C4-2B (cell line): ENCODE results near the gene SLC39A11.

ENCODE experiments used
- ZFX ChIP-seq: fragments of 450-650 bp; IDR thresholded peaks from 2 replicates; pipeline ENCODE4 v1.6.1; 2017
- TF ChIP-seq, protein P1 (sequence below): fragments of 450-650 bp; conservative IDR thresholded peaks from 2 replicates; pipeline ENCODE4 v1.5.1; 2017; ENCODE audit warnings: mild to moderate bottlenecking

GRCh38 chr17:73096211-73096610 lies 3.7 kb upstream of the SLC39A11 start:
- TF ChIP-seq, protein P1, sequence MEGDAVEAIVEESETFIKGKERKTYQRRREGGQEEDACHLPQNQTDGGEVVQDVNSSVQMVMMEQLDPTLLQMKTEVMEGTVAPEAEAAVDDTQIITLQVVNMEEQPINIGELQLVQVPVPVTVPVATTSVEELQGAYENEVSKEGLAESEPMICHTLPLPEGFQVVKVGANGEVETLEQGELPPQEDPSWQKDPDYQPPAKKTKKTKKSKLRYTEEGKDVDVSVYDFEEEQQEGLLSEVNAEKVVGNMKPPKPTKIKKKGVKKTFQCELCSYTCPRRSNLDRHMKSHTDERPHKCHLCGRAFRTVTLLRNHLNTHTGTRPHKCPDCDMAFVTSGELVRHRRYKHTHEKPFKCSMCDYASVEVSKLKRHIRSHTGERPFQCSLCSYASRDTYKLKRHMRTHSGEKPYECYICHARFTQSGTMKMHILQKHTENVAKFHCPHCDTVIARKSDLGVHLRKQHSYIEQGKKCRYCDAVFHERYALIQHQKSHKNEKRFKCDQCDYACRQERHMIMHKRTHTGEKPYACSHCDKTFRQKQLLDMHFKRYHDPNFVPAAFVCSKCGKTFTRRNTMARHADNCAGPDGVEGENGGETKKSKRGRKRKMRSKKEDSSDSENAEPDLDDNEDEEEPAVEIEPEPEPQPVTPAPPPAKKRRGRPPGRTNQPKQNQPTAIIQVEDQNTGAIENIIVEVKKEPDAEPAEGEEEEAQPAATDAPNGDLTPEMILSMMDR = no peak
- no peak for TF ChIP-seq ZFX
